GM23338 (cell line): ENCODE measurements around the gene SHMT1.
"Not testable (repeated sequence)": the region's sequence is repeated elsewhere in the genome, so short reads cannot be mapped to it uniquely, and the experiment has no call there.

Experiments
- EZH2 ChIP-seq: fragments of 200-600 bp; sonication (generic); IDR thresholded peaks from one replicate; pipeline ENCODE4 v1.8.0; 2017; ENCODE audit warnings: antibody characterized with exemption, mild to moderate bottlenecking, low read depth; ENCODE audit not compliant: unreplicated experiment
- EZH2phosphoT487 ChIP-seq: fragments of 200-600 bp; sonication (generic); IDR thresholded peaks from one replicate; pipeline ENCODE4 v1.8.1; 2018; ENCODE audit warnings: antibody characterized with exemption; ENCODE audit not compliant: unreplicated experiment
- JUNB ChIP-seq: IDR thresholded peaks from one replicate; pipeline ENCODE4 v1.6.1; 2016; ENCODE audit warnings: antibody characterized with exemption; ENCODE audit not compliant: unreplicated experiment
- POLR2AphosphoS5 ChIP-seq: IDR thresholded peaks from 2 replicates; pipeline ENCODE4 v1.6.1; 2016; ENCODE audit warnings: antibody characterized with exemption, low read depth
- ZNF114 ChIP-seq: fragments of 250-450 bp; sonication (Bioruptor Pico); IDR thresholded peaks from 2 replicates; pipeline ENCODE4 v1.5.0; 2020; ENCODE audit warnings: mild to moderate bottlenecking, moderate library complexity
- TF ChIP-seq, protein P1 (sequence below), 2 experiments: fragments of 200-600 bp in 1 of 2; sonication (generic) in 1 of 2; conservative IDR thresholded peaks; 2 replicates each; pipeline versions ENCODE4 v1.5.1 to v1.6.1; 2016 to 2017; ENCODE audit warnings: antibody characterized with exemption in 2 of 2, low read depth in 2 of 2, mild to moderate bottlenecking in 2 of 2, moderate library complexity in 1 of 2
- TF ChIP-seq, protein P2 (sequence below): IDR thresholded peaks from one replicate; pipeline ENCODE4 v1.6.1; 2018; ENCODE audit warnings: antibody characterized with exemption; ENCODE audit not compliant: unreplicated experiment

DNA sequence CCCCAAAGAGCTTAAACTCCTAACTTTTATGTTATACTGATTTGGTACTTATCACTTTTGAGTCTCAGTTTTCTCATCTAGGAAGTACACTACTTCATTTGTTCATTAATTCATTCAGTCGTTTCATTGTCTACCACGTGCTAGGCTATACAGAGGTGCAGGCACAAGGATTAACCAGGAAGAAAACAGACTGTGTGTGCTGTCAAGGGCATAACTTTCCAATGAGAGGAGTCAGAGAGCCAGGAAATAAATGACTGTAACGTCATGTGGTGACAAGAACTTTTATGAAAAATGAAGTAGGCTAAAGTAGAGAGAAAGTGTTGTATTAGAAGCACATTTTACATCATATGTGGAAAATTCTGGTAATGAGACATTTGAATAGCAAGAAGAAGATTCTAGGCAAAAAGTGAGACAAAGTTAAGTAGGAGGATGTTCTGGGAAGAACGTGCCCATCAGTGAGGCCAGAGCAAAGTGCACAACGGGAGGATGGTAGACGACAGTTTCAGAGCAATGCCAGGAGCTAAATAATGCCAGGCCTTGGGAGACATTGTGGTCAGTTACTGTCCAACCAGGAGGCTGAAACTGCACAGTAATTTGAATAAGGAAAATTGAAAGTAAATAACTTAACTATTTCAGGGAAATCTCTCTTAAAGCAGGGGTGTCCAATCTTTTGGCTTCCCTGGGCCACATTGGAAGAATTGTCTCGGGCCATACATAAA, 38.7 kb upstream of the SHMT1 start:
- not testable (repeated sequence) for TF ChIP-seq EZH2; POLR2AphosphoS5; EZH2phosphoT487; ZNF114 (CRISPR knock-in tag); JUNB
- TF ChIP-seq, protein P1, sequence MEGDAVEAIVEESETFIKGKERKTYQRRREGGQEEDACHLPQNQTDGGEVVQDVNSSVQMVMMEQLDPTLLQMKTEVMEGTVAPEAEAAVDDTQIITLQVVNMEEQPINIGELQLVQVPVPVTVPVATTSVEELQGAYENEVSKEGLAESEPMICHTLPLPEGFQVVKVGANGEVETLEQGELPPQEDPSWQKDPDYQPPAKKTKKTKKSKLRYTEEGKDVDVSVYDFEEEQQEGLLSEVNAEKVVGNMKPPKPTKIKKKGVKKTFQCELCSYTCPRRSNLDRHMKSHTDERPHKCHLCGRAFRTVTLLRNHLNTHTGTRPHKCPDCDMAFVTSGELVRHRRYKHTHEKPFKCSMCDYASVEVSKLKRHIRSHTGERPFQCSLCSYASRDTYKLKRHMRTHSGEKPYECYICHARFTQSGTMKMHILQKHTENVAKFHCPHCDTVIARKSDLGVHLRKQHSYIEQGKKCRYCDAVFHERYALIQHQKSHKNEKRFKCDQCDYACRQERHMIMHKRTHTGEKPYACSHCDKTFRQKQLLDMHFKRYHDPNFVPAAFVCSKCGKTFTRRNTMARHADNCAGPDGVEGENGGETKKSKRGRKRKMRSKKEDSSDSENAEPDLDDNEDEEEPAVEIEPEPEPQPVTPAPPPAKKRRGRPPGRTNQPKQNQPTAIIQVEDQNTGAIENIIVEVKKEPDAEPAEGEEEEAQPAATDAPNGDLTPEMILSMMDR (conservative IDR thresholded peaks at IDR 0.05; ENCODE audit: low read depth in 2 of 2): not testable (repeated sequence)
- TF ChIP-seq, protein P2, sequence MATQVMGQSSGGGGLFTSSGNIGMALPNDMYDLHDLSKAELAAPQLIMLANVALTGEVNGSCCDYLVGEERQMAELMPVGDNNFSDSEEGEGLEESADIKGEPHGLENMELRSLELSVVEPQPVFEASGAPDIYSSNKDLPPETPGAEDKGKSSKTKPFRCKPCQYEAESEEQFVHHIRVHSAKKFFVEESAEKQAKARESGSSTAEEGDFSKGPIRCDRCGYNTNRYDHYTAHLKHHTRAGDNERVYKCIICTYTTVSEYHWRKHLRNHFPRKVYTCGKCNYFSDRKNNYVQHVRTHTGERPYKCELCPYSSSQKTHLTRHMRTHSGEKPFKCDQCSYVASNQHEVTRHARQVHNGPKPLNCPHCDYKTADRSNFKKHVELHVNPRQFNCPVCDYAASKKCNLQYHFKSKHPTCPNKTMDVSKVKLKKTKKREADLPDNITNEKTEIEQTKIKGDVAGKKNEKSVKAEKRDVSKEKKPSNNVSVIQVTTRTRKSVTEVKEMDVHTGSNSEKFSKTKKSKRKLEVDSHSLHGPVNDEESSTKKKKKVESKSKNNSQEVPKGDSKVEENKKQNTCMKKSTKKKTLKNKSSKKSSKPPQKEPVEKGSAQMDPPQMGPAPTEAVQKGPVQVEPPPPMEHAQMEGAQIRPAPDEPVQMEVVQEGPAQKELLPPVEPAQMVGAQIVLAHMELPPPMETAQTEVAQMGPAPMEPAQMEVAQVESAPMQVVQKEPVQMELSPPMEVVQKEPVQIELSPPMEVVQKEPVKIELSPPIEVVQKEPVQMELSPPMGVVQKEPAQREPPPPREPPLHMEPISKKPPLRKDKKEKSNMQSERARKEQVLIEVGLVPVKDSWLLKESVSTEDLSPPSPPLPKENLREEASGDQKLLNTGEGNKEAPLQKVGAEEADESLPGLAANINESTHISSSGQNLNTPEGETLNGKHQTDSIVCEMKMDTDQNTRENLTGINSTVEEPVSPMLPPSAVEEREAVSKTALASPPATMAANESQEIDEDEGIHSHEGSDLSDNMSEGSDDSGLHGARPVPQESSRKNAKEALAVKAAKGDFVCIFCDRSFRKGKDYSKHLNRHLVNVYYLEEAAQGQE: not testable (repeated sequence)
